Esophagus muscularis mucosa (tissue), 4 donors: Measurements from ENCODE around the gene RNF224.

ENCODE experiments used
- EP300 ChIP-seq: sonication (generic); formaldehyde crosslinking; IDR thresholded peaks from one replicate; pipeline ENCODE4 v1.6.1; 2017; ENCODE audit warnings: antibody characterized with exemption
- POLR2A ChIP-seq: fragments of 450-650 bp; IDR thresholded peaks from one replicate; pipeline ENCODE4 v1.6.1; 2017; ENCODE audit warnings: antibody characterized with exemption, moderate library complexity, mild to moderate bottlenecking, low read depth
- POLR2AphosphoS5 ChIP-seq, 2 donors: sonication (generic); formaldehyde crosslinking; IDR thresholded peaks; one replicate each; pipeline ENCODE4 v1.6.1; 2017; ENCODE audit warnings: antibody characterized with exemption in 2 of 2
- TF ChIP-seq, protein P1 (sequence below), 3 experiments: fragments of 200-600 bp in 2 of 3; fragments of 450-650 bp in 1 of 3; sonication (generic) in 2 of 3; IDR thresholded peaks; one replicate each; pipeline ENCODE4 v1.5.1; 2017 to 2019; ENCODE audit warnings: antibody characterized with exemption in 3 of 3, mild to moderate bottlenecking in 2 of 3, moderate library complexity in 1 of 3

DNA sequence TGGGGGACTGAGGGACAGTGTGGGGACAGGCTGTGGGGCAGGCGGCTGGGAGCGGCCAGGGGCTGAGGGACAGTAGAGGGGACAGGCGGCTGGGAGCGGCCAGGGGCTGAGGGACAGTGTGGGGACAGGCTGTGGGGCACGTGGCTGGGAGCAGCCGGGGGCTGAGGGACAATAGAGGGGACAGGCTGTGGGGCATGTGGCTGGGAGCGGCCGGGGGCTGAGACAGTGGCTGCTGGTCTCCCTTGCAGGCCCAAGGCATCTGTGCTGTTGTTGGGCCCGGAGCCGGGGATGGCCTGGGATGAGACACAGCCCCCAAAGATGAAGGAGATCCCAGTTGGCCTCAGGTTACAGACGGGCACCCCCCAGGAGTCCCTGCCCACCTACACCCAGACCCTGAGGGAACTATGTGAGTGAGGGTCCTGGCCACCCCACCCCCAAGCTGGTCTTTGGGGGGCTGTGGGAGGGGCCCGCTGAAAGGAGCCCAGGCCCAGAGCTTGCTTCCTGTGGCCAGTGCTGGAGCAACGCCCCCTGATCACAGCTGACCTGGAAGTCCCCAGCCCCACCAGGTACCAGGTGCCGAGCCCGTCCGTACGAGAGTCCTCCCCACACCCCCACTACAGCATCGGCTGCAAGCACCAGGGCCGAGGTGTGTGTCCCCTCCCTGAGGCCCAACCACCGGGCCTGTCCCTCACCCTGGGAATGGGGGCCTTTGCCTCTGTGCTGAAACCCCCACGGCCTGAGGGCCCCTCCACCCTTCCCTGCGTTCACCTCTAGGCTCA is 24.4 kb downstream of the RNF224 start:
- TF ChIP-seq POLR2A (no peak), POLR2AphosphoS5 (IDR thresholded peaks at IDR 0.05) (no peak), EP300 (no peak)
- TF ChIP-seq, protein P1, sequence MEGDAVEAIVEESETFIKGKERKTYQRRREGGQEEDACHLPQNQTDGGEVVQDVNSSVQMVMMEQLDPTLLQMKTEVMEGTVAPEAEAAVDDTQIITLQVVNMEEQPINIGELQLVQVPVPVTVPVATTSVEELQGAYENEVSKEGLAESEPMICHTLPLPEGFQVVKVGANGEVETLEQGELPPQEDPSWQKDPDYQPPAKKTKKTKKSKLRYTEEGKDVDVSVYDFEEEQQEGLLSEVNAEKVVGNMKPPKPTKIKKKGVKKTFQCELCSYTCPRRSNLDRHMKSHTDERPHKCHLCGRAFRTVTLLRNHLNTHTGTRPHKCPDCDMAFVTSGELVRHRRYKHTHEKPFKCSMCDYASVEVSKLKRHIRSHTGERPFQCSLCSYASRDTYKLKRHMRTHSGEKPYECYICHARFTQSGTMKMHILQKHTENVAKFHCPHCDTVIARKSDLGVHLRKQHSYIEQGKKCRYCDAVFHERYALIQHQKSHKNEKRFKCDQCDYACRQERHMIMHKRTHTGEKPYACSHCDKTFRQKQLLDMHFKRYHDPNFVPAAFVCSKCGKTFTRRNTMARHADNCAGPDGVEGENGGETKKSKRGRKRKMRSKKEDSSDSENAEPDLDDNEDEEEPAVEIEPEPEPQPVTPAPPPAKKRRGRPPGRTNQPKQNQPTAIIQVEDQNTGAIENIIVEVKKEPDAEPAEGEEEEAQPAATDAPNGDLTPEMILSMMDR (IDR thresholded peaks at IDR 0.05) = no peak
